K562 treated with DMSO at 1 percent for 4 hours (cell line): Measurements from ENCODE around the gene DGKI. TPM values are rescaled to one million over a fixed set of nuclear protein-coding genes. Genes with fewer than 3 reads are reported as not detected.

ENCODE experiments used
- total RNA-seq: library from RNA; unstranded; fragments of 300-600 nt; gene quantifications from 2 replicates; pipeline ENCODE4 v1.2.3, GENCODE V29; 2022; ENCODE audit not compliant: insufficient read depth

The DGKI gene
- total RNA-seq: not detected in 2 replicates

DNA sequence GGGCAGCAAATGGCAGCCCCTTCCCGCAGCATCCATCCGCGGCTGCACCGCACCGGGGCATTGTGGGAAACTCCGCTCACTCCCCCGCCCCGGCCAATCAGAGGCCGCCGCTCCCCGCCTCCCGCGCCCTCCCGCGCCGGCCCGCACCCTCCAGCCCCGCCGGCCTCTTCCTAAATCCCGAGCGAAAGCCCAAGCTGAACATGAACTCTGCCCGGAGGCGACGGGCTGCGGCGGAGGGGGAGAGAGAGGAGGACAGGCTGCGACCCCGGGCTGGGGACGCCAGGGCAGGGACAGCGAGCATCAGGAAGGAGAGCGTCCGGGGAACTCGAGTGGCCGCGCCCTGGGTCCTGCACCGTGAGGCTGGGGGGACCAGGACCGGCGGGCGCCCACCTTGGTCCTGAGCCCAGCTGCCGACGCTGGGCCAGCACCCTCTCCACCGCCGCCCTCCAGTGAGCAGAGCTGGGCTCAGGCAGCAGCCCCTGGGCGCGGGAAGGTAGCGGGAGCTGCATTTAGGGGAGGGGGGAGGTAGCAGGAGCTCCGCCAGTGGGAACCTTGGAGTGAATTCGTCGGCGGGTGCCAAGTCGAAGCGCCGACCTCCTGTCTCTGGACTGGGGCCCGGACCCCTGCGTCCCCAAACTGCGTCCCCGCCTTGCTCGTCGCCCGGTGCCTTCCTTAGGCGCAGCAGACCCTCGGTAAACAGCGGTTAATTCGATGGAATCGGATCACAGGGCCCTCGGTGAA is at the start of gene DGKI:
Gene DGKI, minus strand, starts transcription at position 148 of the 741 bp plus-strand sequence.

GRCh38 chr7:137343281-137343841 is 503.4 kb downstream of the DGKI start, which contains the start of gene PTN:
Gene PTN, minus strand, starts transcription at chr7:137343733. Its CDS starts 88,760 bp downstream, at chr7:137254973.

Other genes with a start within 250 kb of the DGKI start
- 12.0 and 14.8 TPM in 2 replicates for gene CREB3L2, start 155.1 kb upstream of the DGKI start, total RNA-seq
- not detected in 2 replicates for gene AKR1D1, start 229.5 kb upstream of the DGKI start, total RNA-seq